ENCODE data around the gene RASIP1. TPM values are rescaled to one million over a fixed set of nuclear protein-coding genes. Genes with fewer than 3 reads are reported as not detected.

RASIP1 gene
- total RNA-seq, 1 donor from 2014 or later = 31.2 TPM

GRCh38 chr19:48728911-48729664 is 11.3 kb downstream of the RASIP1 start:
- no peak overlapping the region for H3K27ac ChIP-seq

DNA sequence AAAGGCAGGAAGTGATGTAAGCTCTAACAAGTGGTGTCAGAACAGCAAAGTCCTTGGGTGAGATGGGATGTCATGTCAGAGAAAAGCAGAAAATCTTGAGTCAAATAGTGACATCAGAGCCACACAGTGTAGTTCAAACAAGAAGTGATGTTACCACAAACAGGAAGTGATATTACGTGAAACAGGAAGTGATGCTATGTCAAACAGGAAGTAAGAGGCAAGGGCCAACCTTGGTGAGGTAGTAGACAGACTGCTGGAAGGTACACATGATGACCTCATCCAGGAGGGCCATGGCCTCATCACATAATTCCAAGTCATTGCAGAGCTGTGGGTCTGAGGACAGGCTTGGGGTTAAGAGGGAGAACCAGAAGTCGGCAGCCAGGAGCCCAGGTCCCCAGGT is 13.9 kb downstream of the RASIP1 start:
- intact Hi-C loops (cut with DNase I) = no loop called here
- Histone ChIP-seq H3K27ac (no peak overlapping the region), H3K4me1 (peaks cover 6% of the 10 kb centered on the region), H3K27me3 (no peaks in the 10 kb centered on the region), H3K36me3 (no peaks in the 10 kb centered on the region), H3K4me3 (no peak overlapping the region), H3K9me3 (no peaks in the 10 kb centered on the region)
- TF ChIP-seq CTCF (IDR thresholded peaks at IDR 0.05) = no peak
- TF ChIP-seq POLR2AphosphoS5 (IDR thresholded peaks at IDR 0.05; ENCODE audit: insufficient read depth in 1 of 2, low read depth in 1 of 2) = no peak
- TF ChIP-seq POLR2A (IDR thresholded peaks at IDR 0.05) = no peak
- no peak for DNase-seq (ENCODE audit: extremely low spot score in 2 of 2)

More at GRCh38 chr19:48728911-48729664, 11.3 kb downstream of the RASIP1 start:
- intact Hi-C loops (cut with DNase I) = no loop called here
- no peak for DNase-seq (ENCODE audit: extremely low spot score in 2 of 2)
- H3K9me3 ChIP-seq = no peaks in the 10 kb centered on the region
- TF ChIP-seq POLR2AphosphoS5 (IDR thresholded peaks at IDR 0.05; ENCODE audit: insufficient read depth in 1 of 2, low read depth in 1 of 2) (no peak), POLR2A (IDR thresholded peaks at IDR 0.05) (no peak), CTCF (IDR thresholded peaks at IDR 0.05) (no peak)
- no peaks in the 10 kb centered on the region for H3K36me3 ChIP-seq
- peaks cover 6% of the 10 kb centered on the region for H3K4me1 ChIP-seq
- H3K4me3 ChIP-seq = peak overlapping the region in 1 of 2 donors; percentile 2
- H3K27me3 ChIP-seq = no peaks in the 10 kb centered on the region

DNA sequence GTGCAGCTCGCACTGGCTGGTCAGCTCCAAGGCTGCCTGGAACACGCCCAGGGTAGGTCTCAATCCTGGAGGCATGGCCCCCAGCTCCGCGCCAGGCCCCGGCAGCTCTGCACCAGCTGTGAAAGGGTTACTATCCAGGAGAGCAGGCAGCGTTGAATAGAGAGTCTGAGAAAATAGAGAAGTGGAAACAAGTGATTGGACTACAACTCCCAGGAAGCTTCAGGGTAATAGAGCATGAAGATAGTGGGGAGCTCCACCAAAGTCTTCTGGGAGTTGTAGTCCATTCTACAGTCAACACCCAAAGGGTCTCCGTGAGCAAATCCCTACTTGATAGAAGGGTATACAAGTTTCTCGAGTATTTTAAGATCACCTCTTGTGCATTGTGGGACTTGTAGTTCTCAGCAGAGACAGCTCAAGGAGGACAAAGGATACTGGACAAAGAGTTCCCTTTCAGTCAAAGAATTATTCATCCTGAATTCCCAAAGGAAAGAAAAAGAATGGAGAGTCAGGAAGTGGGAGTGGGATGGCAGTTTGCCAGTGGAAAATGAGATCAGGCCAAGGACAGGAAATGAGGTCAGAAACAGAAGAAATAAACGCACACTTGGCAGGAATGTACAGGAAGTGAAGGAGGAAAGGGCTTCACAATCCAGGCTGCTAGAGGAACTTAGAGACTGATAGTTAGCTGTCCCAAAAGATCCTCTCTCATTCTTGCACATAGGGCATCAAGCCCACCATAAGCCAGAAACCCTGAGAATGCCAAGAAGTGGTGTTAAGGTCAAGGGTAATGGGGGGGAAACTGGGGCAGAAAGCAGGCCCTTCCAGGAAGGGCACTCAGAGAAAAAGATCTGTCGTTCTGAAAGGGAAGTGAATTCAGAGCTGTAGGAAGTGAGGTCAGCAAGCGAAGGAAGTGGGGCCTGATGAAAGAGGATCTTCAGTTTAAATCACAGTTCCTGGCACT is 15.3 kb downstream of the RASIP1 start:
- DNase-seq (ENCODE audit: extremely low spot score in 2 of 2) = no peak
- Histone ChIP-seq H3K36me3 (no peaks in the 10 kb centered on the region), H3K27me3 (no peaks in the 10 kb centered on the region), H3K27ac (peak overlapping the region; percentile 46), H3K9me3 (no peaks in the 10 kb centered on the region), H3K4me1 (peaks cover 10% of the 10 kb centered on the region), H3K4me3 (no peak overlapping the region)
- TF ChIP-seq POLR2AphosphoS5 (IDR thresholded peaks at IDR 0.05; ENCODE audit: insufficient read depth in 1 of 2, low read depth in 1 of 2) (peak; percentile 10 to 69), POLR2A (IDR thresholded peaks at IDR 0.05) (no peak), CTCF (IDR thresholded peaks at IDR 0.05) (no peak)
- intact Hi-C loops (cut with DNase I) = no loop called here

DNA sequence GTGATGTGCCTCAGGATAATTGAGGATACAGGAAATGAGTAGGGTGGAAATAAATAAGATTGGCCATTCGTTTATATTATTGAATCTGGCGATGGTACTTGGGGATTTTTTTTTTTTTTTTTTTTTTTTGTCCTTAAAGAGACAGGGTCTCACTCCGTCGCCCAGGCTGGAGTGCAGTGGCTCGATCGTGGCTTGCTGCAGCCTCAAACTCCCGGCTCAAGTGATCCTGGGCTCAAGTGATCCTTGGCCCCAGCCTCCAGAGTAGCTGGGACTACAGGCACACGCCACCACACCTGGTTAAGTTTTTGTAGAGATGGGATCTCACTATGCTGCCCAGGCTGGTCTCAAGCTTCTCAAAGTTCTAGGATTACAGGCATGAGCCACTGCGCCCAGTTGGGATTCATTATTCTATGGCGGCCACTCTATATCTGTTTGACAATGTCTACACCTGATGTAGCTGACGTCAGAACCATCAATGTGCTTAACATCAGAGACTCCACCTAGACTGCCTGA is 18.2 kb downstream of the RASIP1 start:
- no peaks in the 10 kb centered on the region for H3K36me3 ChIP-seq
- H3K4me3 ChIP-seq = no peak overlapping the region
- H3K27ac ChIP-seq = no peak overlapping the region
- H3K4me1 ChIP-seq = peaks cover 33% of the 10 kb centered on the region
- intact Hi-C loops (cut with DNase I) = no loop called here
- TF ChIP-seq POLR2AphosphoS5 (IDR thresholded peaks at IDR 0.05; ENCODE audit: insufficient read depth in 1 of 2, low read depth in 1 of 2) (no peak), CTCF (IDR thresholded peaks at IDR 0.05) (no peak), POLR2A (IDR thresholded peaks at IDR 0.05) (no peak)
- no peaks in the 10 kb centered on the region for H3K27me3 ChIP-seq
- DNase-seq (ENCODE audit: extremely low spot score in 2 of 2) = no peak
- no peaks in the 10 kb centered on the region for H3K9me3 ChIP-seq
